GM19463 (cell line): Measurements from ENCODE around the gene FBXO34.

Source experiments
- ATAC-seq: cut with Tn5 transposase; IDR thresholded peaks from one replicate; pipeline ENCODE4 v1.9.1; 2021; ENCODE audit warnings: mild to moderate bottlenecking, moderate library complexity; ENCODE audit not compliant: unreplicated experiment

Gene FBXO34

GRCh38 chr14:55272387-55272786 lies 1.2 kb downstream of the FBXO34 start:
- no peak for ATAC-seq

- ATAC-seq, result no peak
Measured at GRCh38 chr14:55272922-55273321, 1.7 kb downstream of the FBXO34 start.

GRCh38 chr14:55274146-55274545 lies 2.9 kb downstream of the FBXO34 start:
- ATAC-seq, result no peak

- no peak for ATAC-seq
Measured at GRCh38 chr14:55274751-55275150, 3.5 kb downstream of the FBXO34 start.

GRCh38 chr14:55276736-55277135 lies 5.5 kb downstream of the FBXO34 start:
- no peak for ATAC-seq

GRCh38 chr14:55277972-55278740 lies 6.9 kb downstream of the FBXO34 start:
- peak; percentile 87 for ATAC-seq

GRCh38 chr14:55279384-55279783 lies 8.2 kb downstream of the FBXO34 start:
- ATAC-seq, result no peak

- no peak for ATAC-seq
Measured at GRCh38 chr14:55281316-55281839, 10.2 kb downstream of the FBXO34 start.

GRCh38 chr14:55285048-55285652 lies 13.9 kb downstream of the FBXO34 start:
- no peak for ATAC-seq

GRCh38 chr14:55288439-55288838 lies 17.2 kb downstream of the FBXO34 start:
- no peak for ATAC-seq

- no peak for ATAC-seq
Measured at GRCh38 chr14:55291480-55292081, 20.4 kb downstream of the FBXO34 start.

- no peak for ATAC-seq
Measured at GRCh38 chr14:55294603-55295002, 23.4 kb downstream of the FBXO34 start.

GRCh38 chr14:55297611-55298499 lies 26.6 kb downstream of the FBXO34 start:
- no peak for ATAC-seq

- ATAC-seq, result no peak
Measured at GRCh38 chr14:55298500-55298822, 27.2 kb downstream of the FBXO34 start.

- ATAC-seq, result peak; percentile 47
Measured at GRCh38 chr14:55301437-55302121, 30.4 kb downstream of the FBXO34 start.

- no peak for ATAC-seq
Measured at GRCh38 chr14:55302367-55303124, 31.3 kb downstream of the FBXO34 start.

GRCh38 chr14:55303125-55303499 lies 31.9 kb downstream of the FBXO34 start:
- no peak for ATAC-seq

- ATAC-seq, result no peak
Measured at GRCh38 chr14:55303691-55304145, 32.5 kb downstream of the FBXO34 start.

GRCh38 chr14:55306938-55307589 lies 35.8 kb downstream of the FBXO34 start:
- no peak for ATAC-seq
